Activated T-cell treated with anti-CD3 and anti-CD28 coated beads for 48 hours (primary cell): ENCODE data around the gene ANKRD29.
"Not testable (repeated sequence)": the region's sequence is repeated elsewhere in the genome, so short reads cannot be mapped to it uniquely, and the experiment has no call there.

Experiments
- DNase-seq: peaks from one replicate; pipeline ENCODE4 v3.0.0-alpha.2; 2020; ENCODE audit warnings: low read depth

The ANKRD29 gene

GRCh38 chr18:23583071-23583865 lies 79.4 kb downstream of the ANKRD29 start:
- DNase-seq: no peak

GRCh38 chr18:23580677-23581367 lies 81.9 kb downstream of the ANKRD29 start:
- DNase-seq: no peak

- DNase-seq: no peak
These were observed 83.6 kb downstream of the ANKRD29 start for GRCh38 chr18:23578891-23579653.

GRCh38 chr18:23578067-23578701 lies 84.5 kb downstream of the ANKRD29 start:
- DNase-seq: no peak

- DNase-seq: not testable (repeated sequence)
These were observed 85.2 kb downstream of the ANKRD29 start for GRCh38 chr18:23577521-23577920.

- no peak for DNase-seq
These were observed 87.4 kb downstream of the ANKRD29 start for GRCh38 chr18:23575309-23575651.

- DNase-seq: no peak
These were observed 88.0 kb downstream of the ANKRD29 start for GRCh38 chr18:23574611-23575308.

GRCh38 chr18:23573626-23574431 lies 88.9 kb downstream of the ANKRD29 start:
- peak; percentile 12 for DNase-seq

GRCh38 chr18:23573020-23573419 lies 89.7 kb downstream of the ANKRD29 start:
- no peak for DNase-seq

GRCh38 chr18:23572570-23572969 lies 90.1 kb downstream of the ANKRD29 start:
- DNase-seq: no peak

GRCh38 chr18:23572012-23572411 lies 90.7 kb downstream of the ANKRD29 start:
- no peak for DNase-seq

- no peak for DNase-seq
These were observed 91.7 kb downstream of the ANKRD29 start for GRCh38 chr18:23570912-23571504.

- no peak for DNase-seq
These were observed 93.2 kb downstream of the ANKRD29 start for GRCh38 chr18:23569299-23570063.

- DNase-seq: no peak
These were observed 94.2 kb downstream of the ANKRD29 start for GRCh38 chr18:23568281-23569138.

- DNase-seq: no peak
These were observed 95.0 kb downstream of the ANKRD29 start for GRCh38 chr18:23567671-23568070.

GRCh38 chr18:23565916-23566547 lies 96.7 kb downstream of the ANKRD29 start:
- DNase-seq: no peak

- DNase-seq: no peak
These were observed 99.2 kb downstream of the ANKRD29 start for GRCh38 chr18:23563377-23564043.

- DNase-seq: no peak
These were observed 102.5 kb downstream of the ANKRD29 start for GRCh38 chr18:23560186-23560585.
